Neural progenitor cell (in vitro differentiated cells): ENCODE results near the gene TBC1D7. TPM values are rescaled to one million over a fixed set of nuclear protein-coding genes. Genes with fewer than 3 reads are reported as not detected.

Experiments
- DNase-seq: peaks from one replicate; pipeline ENCODE4 v3.0.0-alpha.2; 2016; ENCODE audit warnings: low spot score
- H2AFZ ChIP-seq: fragments of 200-600 bp; sonication (generic); replicated peaks from 2 replicates; pipeline ENCODE4 v1.6.1; 2016; ENCODE audit warnings: antibody characterized with exemption
- H3F3A ChIP-seq: fragments of 200-600 bp; sonication (generic); 2 replicates; pipeline ENCODE4 v1.6.1; 2016; ENCODE audit warnings: antibody characterized with exemption, low read depth
- H3K27ac ChIP-seq: fragments of 200-600 bp; sonication (generic); 2 replicates; pipeline ENCODE4 v1.5.1; 2016; ENCODE audit warnings: mild to moderate bottlenecking
- H3K27me3 ChIP-seq: fragments of 200-600 bp; sonication (generic); 2 replicates; pipeline ENCODE4 v1.6.1; 2016; ENCODE audit warnings: mild to moderate bottlenecking, moderate library complexity
- H3K36me3 ChIP-seq: fragments of 200-600 bp; sonication (generic); 2 replicates; pipeline ENCODE4 v1.5.1; 2016
- H3K4me1 ChIP-seq: fragments of 200-600 bp; sonication (generic); 2 replicates; pipeline ENCODE4 v1.6.1; 2016; ENCODE audit warnings: mixed run types
- H3K4me2 ChIP-seq: fragments of 200-600 bp; sonication (generic); 2 replicates; pipeline ENCODE4 v1.6.1; 2016
- H3K4me3 ChIP-seq: fragments of 200-600 bp; sonication (generic); 2 replicates; pipeline ENCODE4 v1.5.1; 2016
- H3K79me2 ChIP-seq: fragments of 200-600 bp; sonication (generic); 2 replicates; pipeline ENCODE4 v1.6.1; 2016; ENCODE audit warnings: low read depth
- H3K9ac ChIP-seq: fragments of 200-600 bp; sonication (generic); 2 replicates; pipeline ENCODE4 v1.6.1; 2016
- H3K9me3 ChIP-seq: fragments of 200-600 bp; sonication (generic); 2 replicates; pipeline ENCODE4 v1.5.1; 2016; ENCODE audit warnings: low read depth
- H4K20me1 ChIP-seq: fragments of 200-600 bp; sonication (generic); 2 replicates; pipeline ENCODE4 v1.6.1; 2016; ENCODE audit warnings: low read depth
- H3K27ac Mint-ChIP-seq: 3 replicates; pipeline ENCODE4 v1.8.0; 2021; ENCODE audit warnings: mixed read lengths
- H3K27me3 Mint-ChIP-seq: 2 replicates; pipeline ENCODE4 v1.8.0; 2022; ENCODE audit warnings: low read depth, mild to moderate bottlenecking, inconsistent platforms, moderate library complexity, mixed read lengths; ENCODE audit not compliant: insufficient read depth
- H3K36me3 Mint-ChIP-seq: 3 replicates; pipeline ENCODE4 v1.8.0; 2021; ENCODE audit warnings: mixed read lengths
- H3K4me1 Mint-ChIP-seq: 3 replicates; pipeline ENCODE4 v1.8.0; 2021; ENCODE audit warnings: mixed read lengths
- H3K4me3 Mint-ChIP-seq: 3 replicates; pipeline ENCODE4 v1.8.0; 2021; ENCODE audit warnings: mild to moderate bottlenecking, moderate library complexity, mixed read lengths
- H3K9me3 Mint-ChIP-seq: 3 replicates; pipeline ENCODE4 v1.8.0; 2020; ENCODE audit warnings: mixed read lengths
- CTCF ChIP-seq: fragments of 200-600 bp; sonication (generic); IDR thresholded peaks from 2 replicates; pipeline ENCODE4 v1.5.1; 2017; ENCODE audit warnings: antibody characterized with exemption, mild to moderate bottlenecking
- EZH2 ChIP-seq: fragments of 200-600 bp; sonication (generic); IDR thresholded peaks from 2 replicates; pipeline ENCODE4 v1.6.1; 2017; ENCODE audit warnings: antibody characterized with exemption, mild to moderate bottlenecking, moderate library complexity
- EZH2phosphoT487 ChIP-seq: fragments of 200-600 bp; sonication (generic); IDR thresholded peaks from 2 replicates; pipeline ENCODE4 v1.6.1; 2017; ENCODE audit warnings: antibody characterized with exemption
- total RNA-seq: library from RNA; depleted of rRNA; stranded (reverse); fragments of >200 nt; gene quantifications from 2 replicates; pipeline ENCODE4 v1.2.3, GENCODE V29; 2015; ENCODE audit warnings: low replicate concordance

Gene TBC1D7
- total RNA-seq, 1 donor from 2014 or later, result 54.9 TPM

GRCh38 chr6:13302751-13303667, 25.3 kb downstream of the TBC1D7 start:
- H3K36me3 Mint-ChIP-seq, result peaks cover 31% of the 10 kb centered on the region
- Histone ChIP-seq H3F3A (no peaks in the 10 kb centered on the region), H3K4me3 (no peak overlapping the region), H4K20me1 (no peaks in the 10 kb centered on the region), H3K9me3 (no peaks in the 10 kb centered on the region), H3K4me2 (no peak overlapping the region), H3K79me2 (no peaks in the 10 kb centered on the region), H3K27ac (no peak overlapping the region), H3K9ac (no peak overlapping the region), H3K36me3 (peaks cover 13% of the 10 kb centered on the region), H3K4me1 (no peaks in the 10 kb centered on the region), H2AFZ (no peak overlapping the region), H3K27me3 (no peaks in the 10 kb centered on the region)
- no peak for DNase-seq
- no peaks in the 10 kb centered on the region for H3K4me1 Mint-ChIP-seq
- no peak for TF ChIP-seq CTCF
- no peak for TF ChIP-seq EZH2phosphoT487
- TF ChIP-seq EZH2, result no peak
- peaks cover 3% of the 10 kb centered on the region for H3K27me3 Mint-ChIP-seq
- no peak overlapping the region for H3K4me3 Mint-ChIP-seq
- H3K9me3 Mint-ChIP-seq, result no peaks in the 10 kb centered on the region
- H3K27ac Mint-ChIP-seq, result no peak overlapping the region

- Histone ChIP-seq H3K27ac (no peak overlapping the region), H2AFZ (no peak overlapping the region), H3K27me3 (no peaks in the 10 kb centered on the region), H3K9ac (no peak overlapping the region), H3K79me2 (no peaks in the 10 kb centered on the region), H3K36me3 (peaks cover 13% of the 10 kb centered on the region), H3K4me1 (no peaks in the 10 kb centered on the region), H3K4me2 (no peak overlapping the region), H3K9me3 (no peaks in the 10 kb centered on the region), H4K20me1 (no peaks in the 10 kb centered on the region), H3K4me3 (no peak overlapping the region), H3F3A (no peaks in the 10 kb centered on the region)
- Mint-ChIP-seq H3K36me3 (peaks cover 32% of the 10 kb centered on the region), H3K4me1 (no peaks in the 10 kb centered on the region), H3K4me3 (no peak overlapping the region), H3K27ac (no peak overlapping the region), H3K27me3 (peaks cover 3% of the 10 kb centered on the region), H3K9me3 (no peaks in the 10 kb centered on the region)
- no peak for DNase-seq
- TF ChIP-seq CTCF, result no peak
- no peak for TF ChIP-seq EZH2phosphoT487
- TF ChIP-seq EZH2, result no peak
Measured at GRCh38 chr6:13302291-13302690, 26.0 kb downstream of the TBC1D7 start.

GRCh38 chr6:13300643-13301590, 27.4 kb downstream of the TBC1D7 start:
- Histone ChIP-seq H3K27ac (no peak overlapping the region), H4K20me1 (no peaks in the 10 kb centered on the region), H3K9me3 (no peaks in the 10 kb centered on the region), H3K4me3 (no peak overlapping the region), H2AFZ (no peak overlapping the region), H3K4me2 (no peak overlapping the region), H3K79me2 (no peaks in the 10 kb centered on the region), H3K36me3 (peaks cover 5% of the 10 kb centered on the region), H3K9ac (no peak overlapping the region), H3K4me1 (no peaks in the 10 kb centered on the region), H3K27me3 (no peaks in the 10 kb centered on the region), H3F3A (no peaks in the 10 kb centered on the region)
- H3K4me3 Mint-ChIP-seq, result no peak overlapping the region
- TF ChIP-seq EZH2 (no peak), EZH2phosphoT487 (no peak), CTCF (no peak)
- DNase-seq, result no peak
- H3K27ac Mint-ChIP-seq, result no peak overlapping the region
- no peaks in the 10 kb centered on the region for H3K9me3 Mint-ChIP-seq
- H3K4me1 Mint-ChIP-seq, result peaks cover 5% of the 10 kb centered on the region
- peaks cover 3% of the 10 kb centered on the region for H3K27me3 Mint-ChIP-seq
- peaks cover 29% of the 10 kb centered on the region for H3K36me3 Mint-ChIP-seq
